ENCODE results near the gene PTPRD. TPM values are rescaled to one million over a fixed set of nuclear protein-coding genes. Genes with fewer than 3 reads are reported as not detected.

PTPRD gene
- total and polyA plus RNA-seq, 2 donors (not counting 1 experiment from before 2014, with no cell fraction given), result not detected

DNA sequence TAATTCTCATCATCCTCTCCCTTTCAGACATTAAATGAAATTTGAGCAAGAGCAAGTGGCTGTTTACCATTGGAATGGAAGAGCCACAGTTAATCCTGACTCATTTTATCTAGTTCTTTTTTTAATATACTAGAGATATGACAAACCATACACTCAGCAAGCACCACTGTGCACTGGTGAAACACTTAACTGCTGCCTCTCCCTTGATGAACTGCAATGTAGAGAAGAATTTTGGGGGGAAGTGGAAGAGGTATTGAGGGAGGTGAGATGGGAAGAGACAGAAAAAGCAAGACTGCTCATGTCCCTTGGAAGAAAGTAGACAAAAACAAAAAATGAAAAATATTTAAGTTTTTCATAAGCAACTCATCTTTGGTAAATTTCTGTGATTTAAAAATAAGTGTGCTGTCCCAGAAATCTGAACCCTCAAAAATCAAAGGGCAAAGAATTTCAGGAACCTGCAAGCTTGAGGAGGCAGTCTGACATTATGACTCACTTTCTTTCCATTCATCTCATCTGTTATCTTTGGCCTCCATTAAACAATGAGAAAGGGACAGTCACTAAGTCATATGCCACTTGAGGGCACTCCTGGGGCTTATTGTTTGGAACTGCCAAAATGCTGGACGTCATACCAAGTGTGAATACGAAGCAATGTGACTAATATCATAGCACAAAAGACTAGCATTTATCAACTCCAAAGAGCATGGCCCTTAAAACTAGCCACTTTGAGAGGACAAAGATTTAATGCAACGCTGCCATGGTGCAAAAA lies 2246.5 kb downstream of the PTPRD start:
- Mint-ChIP-seq H3K4me1 (no peaks in the 10 kb centered on the region), H3K9me3 (ENCODE audit: insufficient read depth) (no peaks in the 10 kb centered on the region), H3K4me3 (no peak overlapping the region), H3K27me3 (no peaks in the 10 kb centered on the region), H3K27ac (no peak overlapping the region)
- 73% methylated on average over 3 of the region's 3 CpGs for WGBS (ENCODE audit: insufficient coverage)
- CTCF ChIA-PET, result no interaction called here
- no peaks in the 10 kb centered on the region for H3K27me3 ChIP-seq (replicated peaks in 1 of 4; ENCODE audit: control extremely low read depth in 1 of 4, control insufficient read depth in 3 of 4, insufficient read depth in 4 of 4, low read length in 3 of 4)
- H3K9me3 ChIP-seq (ENCODE audit: control extremely low read depth in 1 of 3, control insufficient read depth in 2 of 3, insufficient read depth in 1 of 3, low read length in 2 of 3), result no peaks in the 10 kb centered on the region
- no peak for TF ChIP-seq EZH2 (IDR thresholded peaks at IDR 0.05; ENCODE audit: borderline replicate concordance, insufficient read depth, low read depth, low read length, poor library complexity, severe bottlenecking)
- TF ChIP-seq, protein P1, sequence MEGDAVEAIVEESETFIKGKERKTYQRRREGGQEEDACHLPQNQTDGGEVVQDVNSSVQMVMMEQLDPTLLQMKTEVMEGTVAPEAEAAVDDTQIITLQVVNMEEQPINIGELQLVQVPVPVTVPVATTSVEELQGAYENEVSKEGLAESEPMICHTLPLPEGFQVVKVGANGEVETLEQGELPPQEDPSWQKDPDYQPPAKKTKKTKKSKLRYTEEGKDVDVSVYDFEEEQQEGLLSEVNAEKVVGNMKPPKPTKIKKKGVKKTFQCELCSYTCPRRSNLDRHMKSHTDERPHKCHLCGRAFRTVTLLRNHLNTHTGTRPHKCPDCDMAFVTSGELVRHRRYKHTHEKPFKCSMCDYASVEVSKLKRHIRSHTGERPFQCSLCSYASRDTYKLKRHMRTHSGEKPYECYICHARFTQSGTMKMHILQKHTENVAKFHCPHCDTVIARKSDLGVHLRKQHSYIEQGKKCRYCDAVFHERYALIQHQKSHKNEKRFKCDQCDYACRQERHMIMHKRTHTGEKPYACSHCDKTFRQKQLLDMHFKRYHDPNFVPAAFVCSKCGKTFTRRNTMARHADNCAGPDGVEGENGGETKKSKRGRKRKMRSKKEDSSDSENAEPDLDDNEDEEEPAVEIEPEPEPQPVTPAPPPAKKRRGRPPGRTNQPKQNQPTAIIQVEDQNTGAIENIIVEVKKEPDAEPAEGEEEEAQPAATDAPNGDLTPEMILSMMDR (IDR thresholded peaks at IDR 0.05), result no peak
- H3K4me3 ChIP-seq (ENCODE audit: control extremely low read depth in 1 of 5, extremely low read depth in 1 of 5, insufficient read depth in 1 of 5, low read depth in 2 of 5, low read length in 4 of 5), result no peak overlapping the region
- H3K79me2 ChIP-seq (ENCODE audit: control insufficient read depth, insufficient read depth, low read length), result no peaks in the 10 kb centered on the region
- no peak overlapping the region for H3K9ac ChIP-seq (ENCODE audit: low read length)
- no peak overlapping the region for H3K4me2 ChIP-seq (replicated peaks; ENCODE audit: low read depth, low read length, poor library complexity, severe bottlenecking)
- no peaks in the 10 kb centered on the region for H3K36me3 ChIP-seq (replicated peaks in 1 of 2; ENCODE audit: control extremely low read depth in 1 of 2, control insufficient read depth in 1 of 2, extremely low read depth in 1 of 2, insufficient read depth in 2 of 2, low read length in 1 of 2)
- POLR2A ChIA-PET, result no interaction called here
- ATAC-seq (ENCODE audit: low read depth), result no peak
- intact Hi-C loops (cut with micrococcal nuclease), result no loop called here
- H3K4me1 ChIP-seq (ENCODE audit: control insufficient read depth in 2 of 2, insufficient read depth in 2 of 2, low read length in 2 of 2), result no peaks in the 10 kb centered on the region
- H3K27ac ChIP-seq (ENCODE audit: low read length in 2 of 2), result no peak overlapping the region
- no peak for DNase-seq
- H2AFZ ChIP-seq (ENCODE audit: insufficient read depth, low read depth, low read length, poor library complexity, severe bottlenecking), result no peak overlapping the region
- H4K20me1 ChIP-seq (ENCODE audit: control insufficient read depth, insufficient read depth, low read length, poor library complexity, severe bottlenecking), result no peaks in the 10 kb centered on the region

DNA sequence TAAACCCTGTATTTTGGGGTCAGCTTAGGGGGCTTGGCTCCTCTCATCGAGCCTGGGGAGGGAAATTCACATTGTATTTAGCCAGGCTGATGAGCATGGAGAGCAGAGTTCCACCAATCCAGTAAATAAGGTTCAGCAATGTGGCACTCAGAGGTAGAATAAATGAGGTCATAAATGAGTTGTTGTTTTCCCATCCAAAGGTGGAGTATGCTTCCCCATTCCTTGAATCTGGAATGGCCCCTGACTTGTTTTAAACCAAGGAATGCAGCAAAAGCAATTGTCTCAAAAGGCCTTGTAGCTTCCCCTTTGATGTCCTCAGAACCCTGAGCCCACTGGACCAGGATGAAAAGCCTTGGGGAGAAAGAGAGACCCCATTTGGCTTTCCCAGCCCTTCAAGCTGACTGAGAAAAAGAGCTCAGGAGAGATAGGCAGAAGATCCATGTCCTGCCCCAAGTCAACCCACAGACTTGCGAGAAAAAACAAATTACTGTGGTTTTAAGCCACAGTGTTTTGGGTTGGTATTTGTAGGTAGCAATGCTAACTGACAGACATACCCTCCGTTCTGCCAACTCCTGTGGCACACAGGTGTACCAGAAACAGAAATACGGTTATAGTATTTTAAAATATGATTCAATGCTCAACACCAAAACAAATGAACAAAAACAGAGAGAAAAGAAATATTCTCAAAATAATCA lies 2247.2 kb downstream of the PTPRD start:
- DNase-seq (no peak), ATAC-seq (ENCODE audit: low read depth) (no peak)
- no peak overlapping the region for H3K27ac Mint-ChIP-seq
- ChIA-PET CTCF (no interaction called here), POLR2A (no interaction called here)
- H3K9me3 Mint-ChIP-seq (ENCODE audit: insufficient read depth), result no peaks in the 10 kb centered on the region
- no peaks in the 10 kb centered on the region for H4K20me1 ChIP-seq (ENCODE audit: control insufficient read depth, insufficient read depth, low read length, poor library complexity, severe bottlenecking)
- no peak overlapping the region for H2AFZ ChIP-seq (ENCODE audit: insufficient read depth, low read depth, low read length, poor library complexity, severe bottlenecking)
- H3K4me3 Mint-ChIP-seq, result no peak overlapping the region
- no peak overlapping the region for H3K9ac ChIP-seq (ENCODE audit: low read length)
- H3K27ac ChIP-seq (ENCODE audit: low read length in 2 of 2), result no peak overlapping the region
- no peaks in the 10 kb centered on the region for H3K9me3 ChIP-seq (ENCODE audit: control extremely low read depth in 1 of 3, control insufficient read depth in 2 of 3, insufficient read depth in 1 of 3, low read length in 2 of 3)
- no peak overlapping the region for H3K4me2 ChIP-seq (replicated peaks; ENCODE audit: low read depth, low read length, poor library complexity, severe bottlenecking)
- H3K4me1 ChIP-seq (ENCODE audit: control insufficient read depth in 2 of 2, insufficient read depth in 2 of 2, low read length in 2 of 2), result no peaks in the 10 kb centered on the region
- TF ChIP-seq EZH2 (IDR thresholded peaks at IDR 0.05; ENCODE audit: borderline replicate concordance, insufficient read depth, low read depth, low read length, poor library complexity, severe bottlenecking), result no peak
- TF ChIP-seq, protein P1 (IDR thresholded peaks at IDR 0.05), result no peak
- no peaks in the 10 kb centered on the region for H3K27me3 Mint-ChIP-seq
- H3K4me1 Mint-ChIP-seq, result no peaks in the 10 kb centered on the region
- H3K79me2 ChIP-seq (ENCODE audit: control insufficient read depth, insufficient read depth, low read length), result no peaks in the 10 kb centered on the region
- WGBS (ENCODE audit: insufficient coverage), result no CpG with 5 or more reads among the region's 4 CpGs
- H3K27me3 ChIP-seq (replicated peaks in 1 of 4; ENCODE audit: control extremely low read depth in 1 of 4, control insufficient read depth in 3 of 4, insufficient read depth in 4 of 4, low read length in 3 of 4), result no peaks in the 10 kb centered on the region
- no peak overlapping the region for H3K4me3 ChIP-seq (ENCODE audit: control extremely low read depth in 1 of 5, extremely low read depth in 1 of 5, insufficient read depth in 1 of 5, low read depth in 2 of 5, low read length in 4 of 5)
- intact Hi-C loops (cut with micrococcal nuclease), result no loop called here
- H3K36me3 ChIP-seq (replicated peaks in 1 of 2; ENCODE audit: control extremely low read depth in 1 of 2, control insufficient read depth in 1 of 2, extremely low read depth in 1 of 2, insufficient read depth in 2 of 2, low read length in 1 of 2), result no peaks in the 10 kb centered on the region

Measured in B cell (primary cell).